PC-9 (cell line): ENCODE data around the gene URM1.

Source experiments
- CTCF ChIP-seq: fragments of 200-600 bp; sonication (generic); conservative IDR thresholded peaks from 2 replicates; pipeline ENCODE4 v1.6.1; 2017; ENCODE audit warnings: mixed run types, antibody characterized with exemption, mild to moderate bottlenecking, moderate library complexity
- EZH2 ChIP-seq: fragments of 200-600 bp; sonication (generic); IDR thresholded peaks from 2 replicates; pipeline ENCODE4 v1.8.0; 2017; ENCODE audit warnings: antibody characterized with exemption, low read depth

GRCh38 chr9:128349772-128350171 lies 21.4 kb upstream of the URM1 start:
- no peak for TF ChIP-seq CTCF
- TF ChIP-seq EZH2: no peak
